GM21381 (cell line): Measurements from ENCODE around the gene C10orf95.
"Not testable (repeated sequence)": the region's sequence is repeated elsewhere in the genome, so short reads cannot be mapped to it uniquely, and the experiment has no call there.

Source experiments
- ATAC-seq: cut with Tn5 transposase; IDR thresholded peaks from one replicate; pipeline ENCODE4 v1.9.1; 2021; ENCODE audit warnings: mild to moderate bottlenecking, moderate library complexity; ENCODE audit not compliant: unreplicated experiment

The C10orf95 gene

GRCh38 chr10:102465466-102465865 is 14.1 kb upstream of the C10orf95 start:
- no peak for ATAC-seq

- no peak for ATAC-seq
Measured at GRCh38 chr10:102463983-102464382, 12.6 kb upstream of the C10orf95 start.

GRCh38 chr10:102462512-102463054 is 11.2 kb upstream of the C10orf95 start:
- ATAC-seq = no peak

- peak; percentile 89 for ATAC-seq
Measured at GRCh38 chr10:102461187-102462054, 10.1 kb upstream of the C10orf95 start.

- ATAC-seq = peak; percentile 37
Measured at GRCh38 chr10:102460836-102461186, 9.5 kb upstream of the C10orf95 start.

GRCh38 chr10:102458656-102459055 is 7.3 kb upstream of the C10orf95 start:
- no peak for ATAC-seq

GRCh38 chr10:102457591-102458150 is 6.3 kb upstream of the C10orf95 start:
- ATAC-seq = no peak

GRCh38 chr10:102455893-102456471 is 4.6 kb upstream of the C10orf95 start:
- no peak for ATAC-seq

- not testable (repeated sequence) for ATAC-seq
Measured at GRCh38 chr10:102454662-102455487, 3.5 kb upstream of the C10orf95 start.

GRCh38 chr10:102453502-102453901 is 2.2 kb upstream of the C10orf95 start:
- no peak for ATAC-seq

- no peak for ATAC-seq
Measured at GRCh38 chr10:102452672-102453340, 1.5 kb upstream of the C10orf95 start.

GRCh38 chr10:102450374-102451104 is 804 bp downstream of the C10orf95 start:
- peak; percentile 71 for ATAC-seq

GRCh38 chr10:102450124-102450373 is 1.3 kb downstream of the C10orf95 start:
- ATAC-seq = no peak

- peak; percentile 36 for ATAC-seq
Measured at GRCh38 chr10:102449321-102450123, 1.8 kb downstream of the C10orf95 start.

- ATAC-seq = no peak
Measured at GRCh38 chr10:102444851-102445250, 6.5 kb downstream of the C10orf95 start.

- no peak for ATAC-seq
Measured at GRCh38 chr10:102438374-102438773, 13.0 kb downstream of the C10orf95 start.

GRCh38 chr10:102437515-102437914 is 13.8 kb downstream of the C10orf95 start:
- ATAC-seq = no peak

- no peak for ATAC-seq
Measured at GRCh38 chr10:102436312-102436711, 15.0 kb downstream of the C10orf95 start.

GRCh38 chr10:102435529-102436233 is 15.7 kb downstream of the C10orf95 start:
- no peak for ATAC-seq
